GM21737 (cell line): ENCODE measurements around the gene CROCC.
"Not testable (repeated sequence)": the region's sequence is repeated elsewhere in the genome, so short reads cannot be mapped to it uniquely, and the experiment has no call there.

ENCODE experiments used
- ATAC-seq: cut with Tn5 transposase; IDR thresholded peaks from one replicate; pipeline ENCODE4 v1.9.1; 2021; ENCODE audit warnings: mild to moderate bottlenecking, moderate library complexity; ENCODE audit not compliant: unreplicated experiment

CROCC gene

GRCh38 chr1:16914928-16915626 is 6.7 kb upstream of the CROCC start:
- not testable (repeated sequence) for ATAC-seq

- no peak for ATAC-seq
Measured at GRCh38 chr1:16915627-16915973, 6.1 kb upstream of the CROCC start.

- ATAC-seq = not testable (repeated sequence)
Measured at GRCh38 chr1:16916036-16916880, 5.5 kb upstream of the CROCC start.

GRCh38 chr1:16918371-16918770 is 3.4 kb upstream of the CROCC start:
- no peak for ATAC-seq

GRCh38 chr1:16918936-16919665 is 2.6 kb upstream of the CROCC start:
- not testable (repeated sequence) for ATAC-seq

GRCh38 chr1:16920951-16921350 is 780 bp upstream of the CROCC start:
- ATAC-seq = no peak

GRCh38 chr1:16922466-16922865 is 735 bp downstream of the CROCC start:
- ATAC-seq = no peak

- ATAC-seq = no peak
Measured at GRCh38 chr1:16922885-16923431, 1.2 kb downstream of the CROCC start.

GRCh38 chr1:16924216-16924918 is 2.6 kb downstream of the CROCC start:
- no peak for ATAC-seq

GRCh38 chr1:16924919-16925477 is 3.3 kb downstream of the CROCC start:
- no peak for ATAC-seq

GRCh38 chr1:16925635-16926490 is 4.1 kb downstream of the CROCC start:
- no peak for ATAC-seq

GRCh38 chr1:16926491-16927073 is 4.9 kb downstream of the CROCC start:
- no peak for ATAC-seq

- ATAC-seq = no peak
Measured at GRCh38 chr1:16927256-16927655, 5.5 kb downstream of the CROCC start.

- ATAC-seq = no peak
Measured at GRCh38 chr1:16927711-16928485, 6.2 kb downstream of the CROCC start.

- not testable (repeated sequence) for ATAC-seq
Measured at GRCh38 chr1:16929146-16930041, 7.7 kb downstream of the CROCC start.

- not testable (repeated sequence) for ATAC-seq
Measured at GRCh38 chr1:16931206-16931934, 9.6 kb downstream of the CROCC start.

- ATAC-seq = not testable (repeated sequence)
Measured at GRCh38 chr1:16933945-16934344, 12.2 kb downstream of the CROCC start.
